GM21360 (cell line): Measurements from ENCODE around the gene PPP1R14B.

Source experiments
- ATAC-seq: cut with Tn5 transposase; IDR thresholded peaks from one replicate; pipeline ENCODE4 v1.9.1; 2021; ENCODE audit warnings: mild to moderate bottlenecking, moderate library complexity; ENCODE audit not compliant: unreplicated experiment

PPP1R14B gene

GRCh38 chr11:64232182-64232966 lies 14.4 kb downstream of the PPP1R14B start:
- no peak for ATAC-seq

GRCh38 chr11:64231546-64231945 lies 15.2 kb downstream of the PPP1R14B start:
- ATAC-seq: no peak

GRCh38 chr11:64230985-64231365 lies 15.8 kb downstream of the PPP1R14B start:
- no peak for ATAC-seq

- peak; percentile 40 for ATAC-seq
Measured at GRCh38 chr11:64230171-64230984, 16.4 kb downstream of the PPP1R14B start, which contains the start of gene DNAJC4. TSS of gene DNAJC4 (plus strand) at chr11:64230548. CDS start at chr11:64230855, 307 bp downstream.

GRCh38 chr11:64229744-64230170 lies 17.0 kb downstream of the PPP1R14B start:
- no peak for ATAC-seq

- ATAC-seq: no peak
Measured at GRCh38 chr11:64229090-64229743, 17.5 kb downstream of the PPP1R14B start.

- ATAC-seq: no peak
Measured at GRCh38 chr11:64227405-64227956, 19.3 kb downstream of the PPP1R14B start.

- no peak for ATAC-seq
Measured at GRCh38 chr11:64226507-64227051, 20.2 kb downstream of the PPP1R14B start.

GRCh38 chr11:64225608-64226506 lies 20.9 kb downstream of the PPP1R14B start, which contains the start of the genes NUDT22 and TRPT1:
TSS of gene NUDT22 (plus strand) at chr11:64226274. CDS start at chr11:64226653, 379 bp downstream.
TSS of gene TRPT1 (minus strand) at chr11:64226186. CDS start at chr11:64225860, 326 bp downstream.
- no peak for ATAC-seq

GRCh38 chr11:64224891-64225607 lies 21.7 kb downstream of the PPP1R14B start:
- ATAC-seq: no peak

GRCh38 chr11:64224151-64224890 lies 22.4 kb downstream of the PPP1R14B start:
- ATAC-seq: no peak

GRCh38 chr11:64223001-64223651 lies 23.6 kb downstream of the PPP1R14B start:
- no peak for ATAC-seq

- no peak for ATAC-seq
Measured at GRCh38 chr11:64222651-64223000, 24.1 kb downstream of the PPP1R14B start.

GRCh38 chr11:64220798-64221197 lies 25.9 kb downstream of the PPP1R14B start:
- no peak for ATAC-seq

- ATAC-seq: no peak
Measured at GRCh38 chr11:64220271-64220670, 26.5 kb downstream of the PPP1R14B start.

GRCh38 chr11:64219755-64220154 lies 27.0 kb downstream of the PPP1R14B start:
- no peak for ATAC-seq

GRCh38 chr11:64219354-64219684 lies 27.4 kb downstream of the PPP1R14B start:
- no peak for ATAC-seq
